Measurements from ENCODE around the gene TCN2.

- TF ChIP-seq EZH2 (IDR thresholded peaks at IDR 0.05; ENCODE audit: insufficient read depth, poor library complexity, severe bottlenecking), result no peak
- no peak for TF ChIP-seq EZH2phosphoT487 (IDR thresholded peaks at IDR 0.05; ENCODE audit: insufficient read depth, low read depth)
Measured at GRCh38 chr22:30647536-30647935, 40.6 kb downstream of the TCN2 start.

All from GM23248 (cell line).